ENCODE data around the gene EHMT1.

The EHMT1 gene

DNA sequence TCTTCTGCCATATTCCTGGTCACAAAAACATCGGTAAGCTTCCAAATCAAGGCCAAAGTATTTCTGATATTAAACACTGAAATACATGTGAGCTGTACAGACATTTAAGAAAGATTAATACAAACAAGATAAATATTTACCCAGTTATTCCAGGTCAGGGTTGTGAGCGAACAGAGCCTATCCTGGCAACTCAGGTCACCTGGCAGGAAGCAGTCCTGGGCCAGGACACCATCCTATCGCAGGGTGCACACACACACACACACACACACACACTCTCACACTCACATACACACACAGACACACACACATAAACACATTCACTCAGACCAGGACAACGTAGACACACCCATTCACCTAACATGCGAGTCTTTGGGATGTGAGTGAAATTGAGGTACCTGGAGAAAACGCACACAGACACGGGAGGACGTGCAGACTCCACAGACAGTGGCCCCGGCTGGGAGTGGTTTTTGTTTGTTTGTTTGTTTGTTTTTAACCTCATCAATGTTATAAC, 176.4 kb downstream of the EHMT1 start:
- no peak overlapping the region for H3K27ac ChIP-seq (replicated peaks)
- no peak for DNase-seq (ENCODE audit: low read depth in 1 of 2, low spot score in 1 of 2)
- no peaks in the 10 kb centered on the region for H3K27me3 ChIP-seq (ENCODE audit: insufficient read depth, poor library complexity, severe bottlenecking)
- TF ChIP-seq SPI1 (IDR thresholded peaks at IDR 0.05; ENCODE audit: borderline replicate concordance, low read depth) = no peak
- TF ChIP-seq, protein P1, sequence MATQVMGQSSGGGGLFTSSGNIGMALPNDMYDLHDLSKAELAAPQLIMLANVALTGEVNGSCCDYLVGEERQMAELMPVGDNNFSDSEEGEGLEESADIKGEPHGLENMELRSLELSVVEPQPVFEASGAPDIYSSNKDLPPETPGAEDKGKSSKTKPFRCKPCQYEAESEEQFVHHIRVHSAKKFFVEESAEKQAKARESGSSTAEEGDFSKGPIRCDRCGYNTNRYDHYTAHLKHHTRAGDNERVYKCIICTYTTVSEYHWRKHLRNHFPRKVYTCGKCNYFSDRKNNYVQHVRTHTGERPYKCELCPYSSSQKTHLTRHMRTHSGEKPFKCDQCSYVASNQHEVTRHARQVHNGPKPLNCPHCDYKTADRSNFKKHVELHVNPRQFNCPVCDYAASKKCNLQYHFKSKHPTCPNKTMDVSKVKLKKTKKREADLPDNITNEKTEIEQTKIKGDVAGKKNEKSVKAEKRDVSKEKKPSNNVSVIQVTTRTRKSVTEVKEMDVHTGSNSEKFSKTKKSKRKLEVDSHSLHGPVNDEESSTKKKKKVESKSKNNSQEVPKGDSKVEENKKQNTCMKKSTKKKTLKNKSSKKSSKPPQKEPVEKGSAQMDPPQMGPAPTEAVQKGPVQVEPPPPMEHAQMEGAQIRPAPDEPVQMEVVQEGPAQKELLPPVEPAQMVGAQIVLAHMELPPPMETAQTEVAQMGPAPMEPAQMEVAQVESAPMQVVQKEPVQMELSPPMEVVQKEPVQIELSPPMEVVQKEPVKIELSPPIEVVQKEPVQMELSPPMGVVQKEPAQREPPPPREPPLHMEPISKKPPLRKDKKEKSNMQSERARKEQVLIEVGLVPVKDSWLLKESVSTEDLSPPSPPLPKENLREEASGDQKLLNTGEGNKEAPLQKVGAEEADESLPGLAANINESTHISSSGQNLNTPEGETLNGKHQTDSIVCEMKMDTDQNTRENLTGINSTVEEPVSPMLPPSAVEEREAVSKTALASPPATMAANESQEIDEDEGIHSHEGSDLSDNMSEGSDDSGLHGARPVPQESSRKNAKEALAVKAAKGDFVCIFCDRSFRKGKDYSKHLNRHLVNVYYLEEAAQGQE (IDR thresholded peaks at IDR 0.05; ENCODE audit: insufficient replicate concordance, low read depth) = no peak
- no peak overlapping the region for H3K4me3 ChIP-seq (replicated peaks; ENCODE audit: insufficient read depth, low read length)

DNA sequence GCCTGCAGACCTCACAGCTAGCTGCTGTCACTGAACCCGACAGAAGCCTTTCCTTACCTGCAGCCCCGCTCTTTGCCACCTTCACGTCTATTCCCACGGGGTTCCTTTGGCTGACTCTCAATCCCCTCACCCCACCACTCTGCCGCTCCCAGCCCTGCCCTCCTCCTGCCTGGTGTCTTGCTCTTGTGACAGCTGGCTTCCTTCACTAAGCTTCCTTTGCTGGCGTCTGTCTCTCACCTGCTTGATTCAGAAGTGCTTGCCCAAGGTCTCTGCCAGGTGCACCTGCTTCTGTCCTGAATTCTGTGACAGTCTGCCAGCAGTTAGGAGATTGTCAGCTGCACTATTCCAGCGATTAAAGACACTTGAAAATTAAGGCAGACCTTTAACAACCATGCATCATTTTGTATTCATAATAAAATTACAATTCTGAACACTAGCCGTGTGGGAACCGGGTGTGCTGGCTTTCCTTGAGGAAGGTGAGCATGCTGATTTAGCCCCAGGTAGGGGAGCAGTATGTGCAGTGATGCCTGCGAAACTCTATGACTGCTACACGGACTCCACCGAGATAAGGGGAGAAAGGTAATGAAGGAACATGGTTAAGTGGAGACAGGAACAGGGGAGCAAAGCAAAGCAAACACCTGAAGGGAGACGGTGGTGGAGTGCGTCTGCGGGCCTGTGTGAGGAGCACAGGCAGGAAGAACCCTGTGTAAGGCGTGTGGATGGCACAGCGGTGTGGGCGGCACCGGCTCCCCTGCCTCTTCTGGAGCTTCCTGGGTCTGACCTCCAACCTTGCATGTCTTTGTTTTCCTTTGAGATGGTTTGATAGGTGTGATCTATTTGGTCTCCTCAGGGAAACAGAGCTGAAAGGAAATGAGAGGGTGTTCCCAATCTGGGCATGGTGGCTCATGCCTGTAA, 178.7 kb downstream of the EHMT1 start:
- TF ChIP-seq POLR2AphosphoS5 (IDR thresholded peaks at IDR 0.05; ENCODE audit: low read depth) (no peak), GABPA (IDR thresholded peaks at IDR 0.05; ENCODE audit: low read depth) (no peak), SPI1 (IDR thresholded peaks at IDR 0.05; ENCODE audit: borderline replicate concordance, low read depth) (no peak)
- TF ChIP-seq, protein P2, sequence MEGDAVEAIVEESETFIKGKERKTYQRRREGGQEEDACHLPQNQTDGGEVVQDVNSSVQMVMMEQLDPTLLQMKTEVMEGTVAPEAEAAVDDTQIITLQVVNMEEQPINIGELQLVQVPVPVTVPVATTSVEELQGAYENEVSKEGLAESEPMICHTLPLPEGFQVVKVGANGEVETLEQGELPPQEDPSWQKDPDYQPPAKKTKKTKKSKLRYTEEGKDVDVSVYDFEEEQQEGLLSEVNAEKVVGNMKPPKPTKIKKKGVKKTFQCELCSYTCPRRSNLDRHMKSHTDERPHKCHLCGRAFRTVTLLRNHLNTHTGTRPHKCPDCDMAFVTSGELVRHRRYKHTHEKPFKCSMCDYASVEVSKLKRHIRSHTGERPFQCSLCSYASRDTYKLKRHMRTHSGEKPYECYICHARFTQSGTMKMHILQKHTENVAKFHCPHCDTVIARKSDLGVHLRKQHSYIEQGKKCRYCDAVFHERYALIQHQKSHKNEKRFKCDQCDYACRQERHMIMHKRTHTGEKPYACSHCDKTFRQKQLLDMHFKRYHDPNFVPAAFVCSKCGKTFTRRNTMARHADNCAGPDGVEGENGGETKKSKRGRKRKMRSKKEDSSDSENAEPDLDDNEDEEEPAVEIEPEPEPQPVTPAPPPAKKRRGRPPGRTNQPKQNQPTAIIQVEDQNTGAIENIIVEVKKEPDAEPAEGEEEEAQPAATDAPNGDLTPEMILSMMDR (IDR thresholded peaks at IDR 0.05; ENCODE audit: insufficient read depth, low read length) = no peak
- TF ChIP-seq, protein P1 (IDR thresholded peaks at IDR 0.05; ENCODE audit: insufficient replicate concordance, low read depth) = no peak
- DNase-seq (ENCODE audit: low read depth in 1 of 2, low spot score in 1 of 2) = no peak

DNA sequence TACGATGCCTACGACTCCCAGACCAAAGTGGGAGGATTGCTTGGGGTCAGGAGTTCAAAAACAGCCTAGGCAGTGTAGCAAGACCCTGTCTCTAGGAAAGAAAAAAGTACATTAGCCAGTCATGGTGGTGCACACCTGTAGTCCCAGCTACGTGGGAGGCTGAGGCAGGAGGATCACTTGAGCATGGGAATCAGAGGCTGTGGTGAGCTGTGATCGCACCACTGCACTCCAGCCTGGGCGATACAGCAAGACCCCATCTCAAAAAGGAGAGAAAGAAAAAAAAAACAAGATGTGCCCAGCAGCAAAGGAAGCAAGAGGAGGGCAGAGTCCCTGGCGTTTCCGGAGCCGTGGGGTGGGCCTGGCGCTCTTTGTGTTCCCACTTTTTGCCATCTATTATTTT, 179.3 kb downstream of the EHMT1 start:
- H3K27ac ChIP-seq (replicated peaks) = no peak overlapping the region
- no peak for DNase-seq (ENCODE audit: low read depth in 1 of 2, low spot score in 1 of 2)
- H3K27me3 ChIP-seq (ENCODE audit: insufficient read depth, poor library complexity, severe bottlenecking) = no peaks in the 10 kb centered on the region
- TF ChIP-seq POLR2AphosphoS5 (IDR thresholded peaks at IDR 0.05; ENCODE audit: low read depth) (no peak), GABPA (IDR thresholded peaks at IDR 0.05; ENCODE audit: low read depth) (no peak)
- no peak overlapping the region for H3K4me3 ChIP-seq (replicated peaks; ENCODE audit: insufficient read depth, low read length)

More for the DNA sequence above, 178.7 kb downstream of the EHMT1 start:
- Histone ChIP-seq H3K27ac (replicated peaks) (no peak overlapping the region), H3K27me3 (ENCODE audit: insufficient read depth, poor library complexity, severe bottlenecking) (no peaks in the 10 kb centered on the region), H3K4me3 (replicated peaks; ENCODE audit: insufficient read depth, low read length) (no peak overlapping the region)

DNA sequence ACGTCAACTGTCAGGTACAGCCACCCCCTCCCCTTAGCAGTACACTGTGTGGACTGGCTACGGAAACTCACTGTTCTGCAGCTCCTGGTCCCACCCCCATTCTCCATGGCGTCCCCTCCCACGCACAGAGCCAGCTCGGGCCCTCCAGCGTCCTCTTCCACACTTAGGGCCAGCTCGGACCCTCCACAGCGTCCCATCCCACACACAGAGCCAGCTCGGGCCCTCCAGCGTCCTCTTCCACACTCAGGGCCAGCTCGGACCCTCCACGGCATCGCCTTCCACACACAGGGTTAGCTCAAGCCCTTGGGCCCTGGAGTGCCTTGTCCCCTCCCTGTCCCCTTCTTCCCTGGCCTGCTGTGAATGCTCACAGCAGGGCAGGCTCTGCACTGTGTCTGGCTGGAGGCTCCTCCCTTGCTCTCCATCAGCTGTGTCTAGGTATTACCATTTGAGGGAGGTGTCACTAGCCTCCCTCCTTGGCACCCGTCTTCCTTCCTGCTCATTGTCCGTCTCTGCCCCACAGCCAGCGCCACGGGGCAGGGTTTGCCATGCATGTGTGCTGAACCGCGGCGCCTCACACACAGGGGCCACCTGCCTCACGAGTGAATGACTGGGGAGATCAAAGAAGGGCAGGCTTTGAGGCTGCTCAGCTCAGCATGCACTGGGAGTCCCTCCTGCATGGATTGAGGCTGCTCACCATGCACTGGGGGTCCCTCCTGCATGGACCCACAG, 180.3 kb downstream of the EHMT1 start:
- Histone ChIP-seq H3K27ac (replicated peaks) (no peak overlapping the region), H3K4me3 (replicated peaks; ENCODE audit: insufficient read depth, low read length) (no peak overlapping the region), H3K27me3 (ENCODE audit: insufficient read depth, poor library complexity, severe bottlenecking) (no peaks in the 10 kb centered on the region)
- DNase-seq (ENCODE audit: low read depth in 1 of 2, low spot score in 1 of 2) = no peak
- TF ChIP-seq POLR2AphosphoS5 (IDR thresholded peaks at IDR 0.05; ENCODE audit: low read depth) (no peak), GABPA (IDR thresholded peaks at IDR 0.05; ENCODE audit: low read depth) (no peak), SPI1 (IDR thresholded peaks at IDR 0.05; ENCODE audit: borderline replicate concordance, low read depth) (no peak)
- TF ChIP-seq, protein P2 (IDR thresholded peaks at IDR 0.05; ENCODE audit: insufficient read depth, low read length) = no peak
- TF ChIP-seq, protein P1 (IDR thresholded peaks at IDR 0.05; ENCODE audit: insufficient replicate concordance, low read depth) = no peak
